CD4-positive, alpha-beta T cell treated with Interferon gamma for 1 hour (primary cell): ENCODE results near the gene GFI1B.
"Not testable (repeated sequence)": the region's sequence is repeated elsewhere in the genome, so short reads cannot be mapped to it uniquely, and the experiment has no call there.

ENCODE experiments used
- DNase-seq: peaks from one replicate; pipeline ENCODE4 v3.0.0-alpha.2; 2020

GFI1B gene

GRCh38 chr9:132978451-132979131 lies at the start of gene GFI1B:
GFI1B (plus strand) TSS chr9:132978694; CDS start chr9:132986679, 7,985 bp downstream.
- no peak for DNase-seq

- no peak for DNase-seq
These were observed 47.2 kb upstream of the GFI1B start for GRCh38 chr9:132931178-132931735.

- no peak for DNase-seq
These were observed 43.5 kb upstream of the GFI1B start for GRCh38 chr9:132935026-132935425.

GRCh38 chr9:132937463-132937901 lies 41.0 kb upstream of the GFI1B start:
- no peak for DNase-seq

GRCh38 chr9:132939169-132939568 lies 39.3 kb upstream of the GFI1B start:
- DNase-seq: no peak

GRCh38 chr9:132942541-132943182 lies 35.8 kb upstream of the GFI1B start:
- no peak for DNase-seq

GRCh38 chr9:132943651-132944293 lies 34.7 kb upstream of the GFI1B start:
- DNase-seq: no peak

GRCh38 chr9:132944294-132945185 lies 34.0 kb upstream of the GFI1B start, which contains the start of gene TSC1:
TSC1 (minus strand) TSS chr9:132944616; CDS start chr9:132928872, 15,744 bp downstream.
- peak; percentile 96 for DNase-seq

GRCh38 chr9:132945186-132946130 lies 33.0 kb upstream of the GFI1B start:
- DNase-seq: no peak

GRCh38 chr9:132946211-132946610 lies 32.3 kb upstream of the GFI1B start:
- no peak for DNase-seq

GRCh38 chr9:132946631-132947295 lies 31.7 kb upstream of the GFI1B start:
- no peak for DNase-seq

- DNase-seq: no peak
These were observed 30.7 kb upstream of the GFI1B start for GRCh38 chr9:132947756-132948155.

- no peak for DNase-seq
These were observed 29.9 kb upstream of the GFI1B start for GRCh38 chr9:132948482-132949050.

- DNase-seq: no peak
These were observed 28.8 kb upstream of the GFI1B start for GRCh38 chr9:132949709-132950108.

GRCh38 chr9:132955123-132955522 lies 23.4 kb upstream of the GFI1B start:
- DNase-seq: no peak

GRCh38 chr9:132955768-132956167 lies 22.7 kb upstream of the GFI1B start:
- DNase-seq: no peak

GRCh38 chr9:132957805-132958204 lies 20.7 kb upstream of the GFI1B start:
- DNase-seq: no peak

GRCh38 chr9:132961002-132961401 lies 17.5 kb upstream of the GFI1B start:
- no peak for DNase-seq

- DNase-seq: no peak
These were observed 13.0 kb upstream of the GFI1B start for GRCh38 chr9:132965478-132965877.

GRCh38 chr9:132967908-132968307 lies 10.6 kb upstream of the GFI1B start:
- DNase-seq: not testable (repeated sequence)
